Fibroblast of villous mesenchyme (primary cell): ENCODE results near the gene ZNRF4. TPM values are rescaled to one million over a fixed set of nuclear protein-coding genes. Genes with fewer than 3 reads are reported as not detected.
"Not testable (repeated sequence)": the region's sequence is repeated elsewhere in the genome, so short reads cannot be mapped to it uniquely, and the experiment has no call there.

Source experiments
- DNase-seq: peaks from one replicate; pipeline ENCODE4 v3.0.0-alpha.2; 2010; ENCODE audit warnings: low read depth
- H3K4me3 ChIP-seq: 2 replicates; pipeline ENCODE4 v1.5.1; 2011; ENCODE audit warnings: low read depth, mild to moderate bottlenecking, low read length
- total RNA-seq: library from RNA; depleted of rRNA; stranded (reverse); fragments of >200 nt; gene quantifications from 2 replicates; pipeline ENCODE4 v1.2.3, GENCODE V29; 2012
- TF ChIP-seq, protein P1 (sequence below): IDR thresholded peaks from 2 replicates; pipeline ENCODE4 v1.5.1; 2012; ENCODE audit warnings: low read depth, mild to moderate bottlenecking, low read length; ENCODE audit not compliant: insufficient read depth

The ZNRF4 gene, protein sequence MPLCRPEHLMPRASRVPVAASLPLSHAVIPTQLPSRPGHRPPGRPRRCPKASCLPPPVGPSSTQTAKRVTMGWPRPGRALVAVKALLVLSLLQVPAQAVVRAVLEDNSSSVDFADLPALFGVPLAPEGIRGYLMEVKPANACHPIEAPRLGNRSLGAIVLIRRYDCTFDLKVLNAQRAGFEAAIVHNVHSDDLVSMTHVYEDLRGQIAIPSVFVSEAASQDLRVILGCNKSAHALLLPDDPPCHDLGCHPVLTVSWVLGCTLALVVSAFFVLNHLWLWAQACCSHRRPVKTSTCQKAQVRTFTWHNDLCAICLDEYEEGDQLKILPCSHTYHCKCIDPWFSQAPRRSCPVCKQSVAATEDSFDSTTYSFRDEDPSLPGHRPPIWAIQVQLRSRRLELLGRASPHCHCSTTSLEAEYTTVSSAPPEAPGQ
- not detected in 2 replicates for total RNA-seq

DNA sequence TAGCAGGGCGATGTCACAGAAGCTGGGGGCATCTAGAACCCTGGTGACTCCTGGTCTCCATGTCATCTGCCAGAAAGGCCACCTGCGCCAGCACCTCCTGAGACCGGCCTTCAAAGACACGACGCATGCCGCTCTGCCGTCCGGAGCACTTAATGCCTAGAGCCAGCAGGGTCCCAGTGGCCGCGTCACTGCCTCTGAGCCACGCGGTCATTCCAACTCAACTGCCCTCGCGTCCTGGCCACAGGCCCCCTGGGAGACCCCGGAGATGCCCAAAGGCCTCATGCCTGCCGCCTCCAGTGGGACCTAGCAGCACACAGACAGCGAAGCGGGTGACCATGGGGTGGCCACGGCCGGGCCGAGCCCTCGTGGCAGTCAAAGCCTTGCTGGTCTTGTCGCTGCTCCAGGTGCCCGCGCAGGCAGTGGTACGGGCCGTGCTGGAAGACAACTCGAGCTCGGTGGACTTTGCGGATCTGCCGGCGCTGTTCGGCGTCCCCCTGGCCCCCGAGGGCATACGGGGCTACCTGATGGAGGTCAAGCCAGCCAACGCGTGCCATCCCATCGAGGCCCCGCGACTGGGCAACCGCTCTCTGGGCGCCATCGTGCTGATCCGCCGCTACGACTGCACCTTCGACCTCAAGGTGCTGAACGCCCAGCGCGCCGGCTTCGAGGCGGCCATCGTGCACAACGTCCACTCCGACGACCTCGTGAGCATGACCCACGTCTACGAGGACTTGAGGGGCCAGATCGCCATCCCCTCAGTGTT is at the start of gene ZNRF4:
ZNRF4 (plus strand) TSS at position 51 of the 763 bp plus-strand sequence; CDS start at position 126, 75 bp downstream.
- TF ChIP-seq, protein P1, sequence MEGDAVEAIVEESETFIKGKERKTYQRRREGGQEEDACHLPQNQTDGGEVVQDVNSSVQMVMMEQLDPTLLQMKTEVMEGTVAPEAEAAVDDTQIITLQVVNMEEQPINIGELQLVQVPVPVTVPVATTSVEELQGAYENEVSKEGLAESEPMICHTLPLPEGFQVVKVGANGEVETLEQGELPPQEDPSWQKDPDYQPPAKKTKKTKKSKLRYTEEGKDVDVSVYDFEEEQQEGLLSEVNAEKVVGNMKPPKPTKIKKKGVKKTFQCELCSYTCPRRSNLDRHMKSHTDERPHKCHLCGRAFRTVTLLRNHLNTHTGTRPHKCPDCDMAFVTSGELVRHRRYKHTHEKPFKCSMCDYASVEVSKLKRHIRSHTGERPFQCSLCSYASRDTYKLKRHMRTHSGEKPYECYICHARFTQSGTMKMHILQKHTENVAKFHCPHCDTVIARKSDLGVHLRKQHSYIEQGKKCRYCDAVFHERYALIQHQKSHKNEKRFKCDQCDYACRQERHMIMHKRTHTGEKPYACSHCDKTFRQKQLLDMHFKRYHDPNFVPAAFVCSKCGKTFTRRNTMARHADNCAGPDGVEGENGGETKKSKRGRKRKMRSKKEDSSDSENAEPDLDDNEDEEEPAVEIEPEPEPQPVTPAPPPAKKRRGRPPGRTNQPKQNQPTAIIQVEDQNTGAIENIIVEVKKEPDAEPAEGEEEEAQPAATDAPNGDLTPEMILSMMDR = no peak
- no peak within 1 kb of the TSS for H3K4me3 ChIP-seq
- DNase-seq = no peak

DNA sequence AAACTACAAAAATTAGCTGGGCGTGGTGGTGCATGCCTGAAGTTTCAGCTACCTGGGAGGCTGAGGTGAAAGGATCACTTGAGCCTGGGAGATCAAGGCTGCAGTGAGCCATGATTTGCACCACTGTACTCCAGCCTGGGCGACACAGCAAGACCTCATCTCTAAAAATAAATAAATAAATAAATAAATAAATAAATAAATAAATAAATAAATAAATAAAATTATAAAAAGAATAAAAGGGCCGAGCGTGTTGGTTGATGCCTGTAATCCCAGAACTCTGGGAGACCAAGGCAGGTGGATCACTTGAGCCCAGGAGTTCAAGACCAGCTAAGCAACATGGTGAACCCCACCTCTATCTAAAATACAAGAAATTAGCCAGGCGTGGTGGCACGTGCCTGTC is 49.0 kb upstream of the ZNRF4 start:
- DNase-seq, H3K4me3 ChIP-seq: not testable (repeated sequence)

DNA sequence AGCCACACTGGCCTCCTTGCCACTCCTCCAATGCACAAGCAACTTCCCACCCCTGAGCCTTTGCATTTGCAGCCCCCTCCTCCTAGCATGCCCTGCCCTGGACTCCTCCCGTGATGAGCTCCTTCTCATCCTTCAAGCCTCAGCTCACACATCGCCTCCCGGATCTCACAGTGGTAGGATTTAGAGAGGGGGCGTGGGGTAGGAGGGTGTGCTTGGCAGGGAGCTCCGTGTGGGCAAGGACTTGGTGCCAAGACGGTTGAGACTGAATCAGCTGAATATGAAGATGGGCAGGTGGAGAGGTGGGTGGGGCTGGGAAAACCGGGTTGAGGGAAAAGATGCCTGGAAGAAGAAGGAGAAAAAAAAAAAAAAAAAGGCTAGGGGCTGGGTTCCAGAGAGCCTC is 48.4 kb upstream of the ZNRF4 start:
- no peak for DNase-seq
- TF ChIP-seq, protein P1 = no peak
- no peak overlapping the region for H3K4me3 ChIP-seq

DNA sequence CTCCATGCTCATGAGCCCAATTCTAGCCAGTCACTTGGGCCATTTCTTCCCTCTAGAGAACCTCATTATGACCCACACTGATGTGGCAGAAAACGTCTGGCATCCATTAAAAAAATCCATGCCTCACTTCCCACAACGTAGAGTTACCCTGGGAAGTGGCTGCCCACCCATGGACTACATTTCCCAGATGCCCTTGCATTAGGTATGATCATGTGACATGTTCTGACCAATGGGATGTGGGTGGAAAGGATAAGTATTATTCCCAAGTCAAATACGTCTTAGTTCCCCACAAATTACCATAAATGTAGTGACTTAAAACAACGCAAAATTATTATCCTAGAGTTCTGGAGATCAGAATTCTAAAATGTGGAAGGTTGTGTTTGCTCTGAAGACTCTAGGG is 47.9 kb upstream of the ZNRF4 start:
- TF ChIP-seq, protein P1 = no peak
- peak; percentile 5 for DNase-seq
- no peak overlapping the region for H3K4me3 ChIP-seq

DNA sequence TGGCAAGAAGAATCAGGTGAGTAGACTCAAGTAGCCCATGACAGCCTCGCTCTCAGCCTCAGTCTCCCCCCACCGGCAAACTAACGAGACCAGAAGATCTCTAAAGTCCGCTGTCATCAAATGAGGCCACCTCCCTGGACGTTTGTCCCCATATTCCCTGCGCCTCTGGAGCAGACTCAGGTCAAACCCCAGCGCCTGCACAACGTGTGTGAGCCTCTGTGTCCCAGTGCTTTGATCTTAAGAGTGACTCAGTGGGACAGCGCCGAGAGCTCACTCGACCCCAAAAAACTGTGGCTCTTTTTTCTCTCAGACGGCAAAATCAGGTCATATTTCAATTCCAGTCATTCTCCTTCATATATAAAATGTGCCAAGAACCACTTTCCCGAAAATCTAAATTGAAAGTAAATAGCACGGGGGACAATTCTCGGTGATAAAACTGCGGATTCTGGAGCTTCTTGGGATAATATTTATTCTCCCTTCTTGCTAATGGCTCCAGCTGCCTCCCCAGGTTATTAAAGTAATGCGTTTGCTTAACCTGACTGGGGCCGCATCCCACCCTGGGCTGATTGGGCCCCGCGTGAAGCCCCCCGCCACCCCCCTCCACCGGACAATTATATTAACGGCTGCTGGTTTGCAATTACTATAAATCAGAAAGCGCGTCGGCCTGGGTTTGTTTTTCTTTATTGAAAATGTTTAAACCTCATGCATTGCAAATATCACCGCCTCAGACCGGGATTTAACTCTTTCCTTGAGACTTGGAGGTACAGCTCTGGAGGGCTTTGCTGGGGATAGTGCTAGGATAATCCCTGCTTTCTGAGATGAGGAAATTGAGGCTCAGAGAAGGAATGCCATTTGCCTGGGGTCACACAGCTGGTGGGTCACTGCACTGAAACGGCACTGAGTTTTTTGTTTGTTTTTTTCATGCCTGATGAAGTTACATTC is 37.5 kb upstream of the ZNRF4 start:
- H3K4me3 ChIP-seq = no peak overlapping the region

DNA sequence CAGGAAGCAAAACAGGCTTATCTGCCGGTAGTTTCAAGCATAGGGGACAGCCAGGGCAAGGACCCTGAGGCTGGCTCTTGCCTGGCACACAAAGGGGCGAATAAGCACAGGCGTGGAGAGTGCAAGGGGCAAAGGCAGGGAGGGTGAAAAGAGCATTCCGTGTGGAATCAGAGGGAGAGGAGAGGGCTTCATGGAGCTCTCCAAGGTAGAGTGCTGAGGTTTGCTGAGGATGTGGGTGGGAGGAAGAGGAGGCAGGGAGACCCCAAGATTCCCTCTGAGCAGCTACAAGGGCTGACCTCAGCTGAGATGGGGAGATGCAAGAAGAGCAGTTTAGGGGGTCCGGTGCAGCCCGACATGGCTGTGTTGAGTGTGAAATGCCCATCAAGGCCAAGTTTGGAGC is 36.5 kb upstream of the ZNRF4 start:
- TF ChIP-seq, protein P1 = no peak
- H3K4me3 ChIP-seq = no peak overlapping the region
- DNase-seq = no peak

More for the DNA sequence above, 37.5 kb upstream of the ZNRF4 start:
- DNase-seq = no peak
- TF ChIP-seq, protein P1 = no peak

DNA sequence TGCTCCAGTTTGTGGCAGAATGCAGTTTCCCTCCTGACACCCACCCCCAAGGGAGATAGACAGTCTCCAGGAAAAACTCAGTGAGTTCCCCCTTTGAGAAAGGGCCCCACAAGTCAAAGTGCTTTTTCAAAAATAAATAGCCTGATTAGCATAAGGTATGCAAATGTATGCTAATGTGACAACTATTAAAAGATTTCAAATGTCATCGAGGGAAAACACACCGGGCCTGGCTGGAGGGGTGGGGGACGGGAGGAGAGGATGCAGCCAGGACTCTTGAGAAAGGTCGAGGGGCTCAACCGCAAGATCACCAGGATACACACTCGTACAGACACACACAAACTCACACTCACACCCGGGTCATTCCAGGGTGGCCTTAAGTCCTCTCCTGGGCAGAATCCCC is 34.3 kb upstream of the ZNRF4 start:
- TF ChIP-seq, protein P1 = no peak
- no peak for DNase-seq
- H3K4me3 ChIP-seq = no peak overlapping the region
